Endometrial microvascular endothelial cells (primary cell): ENCODE results near the gene SUCNR1. TPM values are rescaled to one million over a fixed set of nuclear protein-coding genes. Genes with fewer than 3 reads are reported as not detected.
"Not testable (repeated sequence)": the region's sequence is repeated elsewhere in the genome, so short reads cannot be mapped to it uniquely, and the experiment has no call there.

Experiments
- in situ Hi-C: cut with HindIII; loops from 2 replicates; pipeline ENCODE4 v1.10.0; 2017; ENCODE audit warnings: low sequenced_read_pairs, low pct_unique_long_range_greater_than_20kb; ENCODE audit errors: inconsistent ontology term
- total RNA-seq: library from RNA; depleted of rRNA; stranded (reverse); fragments of >200 nt; gene quantifications from one replicate; pipeline ENCODE4 v1.2.3, GENCODE V29; 2015; ENCODE audit errors: inconsistent ontology term

Gene SUCNR1
- 0.09 TPM for total RNA-seq

DNA sequence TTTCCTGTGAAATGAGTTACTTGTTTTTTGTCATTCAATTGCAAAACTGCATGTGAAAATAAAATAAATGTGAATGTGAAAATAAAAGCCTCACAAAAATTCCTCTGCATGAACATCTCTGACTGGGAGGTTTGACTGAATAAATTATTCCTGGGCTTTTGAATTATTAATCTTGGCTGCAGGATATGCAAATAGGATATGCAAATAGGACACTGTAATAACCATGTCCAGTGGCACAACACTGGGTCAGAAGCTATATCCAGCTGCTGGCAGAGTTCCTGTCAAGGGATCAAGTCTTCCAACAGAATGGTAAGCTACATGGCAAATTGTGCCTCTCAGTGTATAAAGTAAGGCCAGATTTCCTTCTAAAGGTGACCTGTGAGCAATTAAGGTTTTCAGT lies at the start of gene SUCNR1:
Gene SUCNR1, plus strand, starts transcription at position 246 of the 400 bp plus-strand sequence. CDS start 6,250 bp downstream, outside the sequence.
- in situ Hi-C loops: no loop called here

DNA sequence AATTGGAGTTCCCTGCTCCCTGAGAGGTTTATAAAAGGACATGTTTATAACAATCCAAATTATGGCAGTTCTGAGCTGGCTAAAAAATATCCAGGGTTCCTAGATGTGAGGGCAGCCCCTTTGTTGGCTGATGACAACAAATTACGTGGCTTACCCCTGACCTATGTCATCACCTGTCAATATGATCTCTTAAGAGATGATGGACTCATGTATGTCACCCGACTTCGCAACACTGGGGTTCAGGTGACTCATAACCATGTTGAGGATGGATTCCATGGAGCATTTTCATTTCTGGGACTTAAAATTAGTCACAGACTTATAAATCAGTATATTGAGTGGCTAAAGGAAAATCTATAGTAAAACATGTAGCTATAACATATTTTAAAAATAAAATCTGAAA lies 45.6 kb upstream of the SUCNR1 start:
- in situ Hi-C loops: no loop called here

DNA sequence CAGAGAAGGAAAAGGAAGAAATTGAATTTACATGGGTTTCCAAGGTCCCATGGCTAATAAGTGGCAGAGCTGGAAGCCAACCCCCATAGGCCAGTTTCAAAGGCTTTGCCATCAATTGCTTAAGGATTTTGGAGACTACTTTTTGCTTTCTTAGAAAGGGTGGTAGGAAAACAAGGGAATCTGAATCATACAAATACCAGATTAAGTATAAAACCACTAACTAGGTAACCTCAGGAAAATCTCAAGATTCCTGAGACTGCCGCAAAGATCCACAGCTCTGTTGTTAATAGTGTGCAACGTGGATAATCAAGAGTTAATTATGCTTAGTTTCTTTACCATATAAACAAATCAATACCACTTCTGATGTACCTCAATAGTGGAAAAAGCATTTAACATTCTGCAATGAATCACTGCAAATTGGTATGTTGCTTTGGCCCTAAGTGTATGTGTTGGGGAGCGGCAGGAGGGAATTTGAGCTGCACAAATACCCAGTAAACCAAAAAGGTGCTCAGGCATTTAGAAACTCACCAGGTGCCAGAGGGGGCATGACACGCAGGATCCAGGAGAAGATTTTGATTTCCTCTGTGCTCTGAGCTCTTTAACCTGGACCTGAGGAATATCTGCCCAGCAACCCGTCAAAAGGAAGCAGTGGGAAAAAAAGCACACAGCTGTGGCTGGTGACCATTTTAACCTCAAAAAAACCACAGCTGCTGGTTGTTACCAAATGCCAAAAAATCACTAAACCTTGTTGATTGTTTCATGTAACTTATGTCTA lies 37.5 kb upstream of the SUCNR1 start:
- in situ Hi-C loops: no loop called here

DNA sequence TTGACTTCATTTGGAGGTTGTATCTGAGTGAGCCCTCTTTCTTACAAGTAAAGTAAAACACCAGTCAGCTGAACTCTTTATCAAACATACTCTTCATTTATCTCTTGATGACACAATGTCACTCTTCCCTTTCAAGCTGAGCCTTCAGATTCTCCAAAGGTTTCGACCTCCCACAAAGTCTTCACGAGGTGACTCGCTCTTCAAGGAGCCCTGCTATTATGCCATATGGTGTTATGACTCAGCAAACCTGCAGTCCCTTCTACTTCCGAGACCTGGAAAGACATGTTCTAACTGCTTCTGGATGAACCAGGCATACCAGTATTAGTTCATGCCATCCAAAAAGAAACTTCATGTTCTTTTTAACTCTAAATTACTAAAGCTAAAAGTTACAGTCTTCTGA lies 36.4 kb upstream of the SUCNR1 start:
- in situ Hi-C loops: no loop called here

- in situ Hi-C loops: no loop called here
These were observed 34.7 kb upstream of the SUCNR1 start for GRCh38 chr3:151838574-151839312.

- in situ Hi-C loops: no loop called here
These were observed 34.2 kb upstream of the SUCNR1 start for GRCh38 chr3:151839313-151839631.

DNA sequence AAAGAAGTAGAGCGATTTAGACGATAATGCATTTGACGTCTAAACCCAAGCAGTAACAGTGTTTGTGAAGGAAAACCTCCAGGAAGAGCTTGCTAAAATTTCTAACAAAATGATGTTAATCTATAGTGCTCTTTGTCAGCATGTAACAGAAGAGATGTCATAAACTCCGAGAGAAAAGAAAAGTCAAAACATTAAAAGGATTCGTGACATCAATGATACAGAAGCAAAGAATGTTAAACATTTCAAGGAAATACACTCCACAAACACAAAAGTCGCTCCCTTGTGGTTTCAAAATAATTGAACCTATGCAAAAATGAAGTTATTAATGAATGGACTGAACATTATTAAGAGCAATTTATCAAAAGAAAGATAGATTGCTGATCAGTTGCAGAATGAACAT lies 31.6 kb upstream of the SUCNR1 start:
- in situ Hi-C loops: no loop called here

DNA sequence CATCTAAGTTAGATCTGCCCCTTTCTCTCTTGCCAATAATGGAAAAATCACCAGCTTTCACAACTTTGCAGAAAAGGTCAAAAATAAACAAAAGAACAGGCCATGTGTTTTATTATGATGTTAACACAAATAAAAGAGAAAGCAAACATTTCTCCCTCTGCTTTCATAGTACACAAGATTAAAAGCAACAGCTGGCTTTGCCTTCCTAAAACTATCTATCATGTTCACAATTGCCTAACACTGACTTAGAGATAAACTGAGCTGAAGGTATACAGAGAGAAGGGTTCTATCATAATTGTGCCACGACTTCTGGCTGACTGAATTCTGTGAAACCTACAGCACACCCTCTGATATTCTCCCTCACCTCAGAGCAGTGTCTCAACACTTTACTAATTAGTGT lies 30.2 kb upstream of the SUCNR1 start:
- in situ Hi-C loops: no loop called here

DNA sequence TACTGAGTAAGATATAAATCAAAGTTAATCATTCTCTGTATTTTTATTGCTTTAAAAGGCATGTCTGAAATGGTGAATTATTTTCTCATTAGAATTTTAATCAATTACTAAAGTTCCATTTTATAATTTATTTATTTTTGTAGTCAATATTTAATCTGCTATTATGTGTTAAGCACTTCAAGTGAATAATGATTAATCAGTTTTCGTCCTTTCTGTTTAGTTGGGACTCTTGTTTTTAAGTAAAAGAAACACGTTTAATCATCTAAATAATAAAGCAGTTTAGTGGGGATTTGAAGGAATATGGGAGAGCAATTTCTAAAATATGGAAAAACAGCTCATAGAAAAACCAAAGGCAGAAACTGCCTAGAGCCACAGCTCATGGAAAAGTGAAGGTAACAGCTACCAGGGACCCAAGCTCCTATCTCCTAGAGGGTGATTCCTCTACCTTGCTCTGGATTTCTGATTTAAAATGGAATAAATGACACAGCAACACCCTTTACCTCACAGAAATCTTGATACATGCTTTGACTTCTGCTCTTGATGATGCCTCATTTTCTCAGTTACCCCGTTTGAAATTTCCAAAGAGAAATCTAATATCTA lies 28.0 kb upstream of the SUCNR1 start:
- in situ Hi-C loops: no loop called here

DNA sequence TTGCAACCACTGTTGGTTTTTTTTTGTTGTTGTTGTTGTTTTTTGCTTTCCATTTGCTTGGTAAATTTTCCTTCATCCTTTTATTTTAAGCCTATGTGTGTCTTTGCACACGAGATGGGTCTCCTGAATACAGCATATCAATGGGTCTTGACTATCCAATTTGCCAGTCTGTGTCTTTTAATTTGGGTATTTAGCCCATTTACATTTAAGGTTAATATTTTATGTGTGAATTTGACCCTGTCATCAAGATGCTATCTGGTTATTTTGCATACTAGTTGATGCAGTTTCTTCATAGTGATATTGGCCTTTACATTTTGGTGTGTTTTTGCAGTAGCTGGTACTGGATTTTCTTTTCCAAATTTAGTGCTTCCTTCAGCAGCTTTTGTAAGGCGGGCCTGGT lies 23.4 kb upstream of the SUCNR1 start:
- in situ Hi-C loops: not testable (repeated sequence)

DNA sequence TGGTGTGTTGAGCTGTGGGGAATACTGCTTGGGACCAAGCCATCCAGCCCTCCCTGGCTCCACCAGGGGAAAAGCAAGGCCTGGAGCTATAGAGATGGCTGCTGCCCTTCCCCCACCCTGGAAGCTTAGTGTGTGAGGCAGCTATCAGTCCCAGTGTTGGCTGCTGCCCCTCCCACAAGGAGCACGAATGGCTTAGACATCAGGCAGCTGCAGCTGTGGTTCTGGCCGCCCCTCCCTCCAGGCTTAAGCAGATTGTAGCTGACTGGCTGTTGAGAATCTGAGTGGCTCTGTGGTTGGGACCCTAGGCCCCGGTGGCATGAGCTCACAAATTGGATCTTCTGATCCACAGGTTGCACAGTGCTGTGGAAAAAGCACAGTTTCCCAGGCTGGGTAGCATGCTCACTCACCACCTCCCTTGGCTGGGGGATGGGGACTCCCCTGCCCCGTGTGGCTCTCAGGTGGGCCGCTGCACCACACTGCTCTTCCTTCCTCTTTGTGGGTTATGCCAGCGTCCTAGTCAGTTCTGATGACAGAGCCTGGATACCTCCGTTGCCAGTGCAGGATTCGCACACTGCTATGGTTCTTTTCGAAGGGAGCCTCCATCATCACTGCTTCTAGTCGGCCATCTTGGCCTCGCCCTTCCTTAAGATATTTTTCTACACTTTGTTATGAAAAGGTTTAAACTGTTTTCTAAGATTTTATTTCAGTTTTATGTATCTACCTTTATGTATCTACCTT lies 21.2 kb upstream of the SUCNR1 start:
- in situ Hi-C loops: no loop called here

DNA sequence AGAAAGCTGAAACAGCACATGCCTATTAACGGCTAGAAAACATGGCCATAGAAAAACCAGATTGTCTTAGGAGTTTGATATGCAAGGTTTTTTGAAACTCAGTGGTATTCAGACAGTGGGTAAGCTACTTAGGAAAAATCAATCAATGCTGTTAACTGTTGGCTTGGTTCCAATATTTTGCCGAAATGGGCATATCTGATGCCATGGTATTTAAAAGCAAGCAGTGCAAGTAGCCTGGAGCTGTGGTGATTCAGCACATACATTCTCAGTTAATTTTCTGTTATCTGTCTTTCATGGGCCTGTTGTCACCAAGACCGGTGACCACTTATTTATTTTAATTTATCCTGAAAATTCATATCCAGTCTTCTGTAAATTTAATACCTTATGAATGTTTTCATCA lies 17.3 kb upstream of the SUCNR1 start:
- in situ Hi-C loops: no loop called here

DNA sequence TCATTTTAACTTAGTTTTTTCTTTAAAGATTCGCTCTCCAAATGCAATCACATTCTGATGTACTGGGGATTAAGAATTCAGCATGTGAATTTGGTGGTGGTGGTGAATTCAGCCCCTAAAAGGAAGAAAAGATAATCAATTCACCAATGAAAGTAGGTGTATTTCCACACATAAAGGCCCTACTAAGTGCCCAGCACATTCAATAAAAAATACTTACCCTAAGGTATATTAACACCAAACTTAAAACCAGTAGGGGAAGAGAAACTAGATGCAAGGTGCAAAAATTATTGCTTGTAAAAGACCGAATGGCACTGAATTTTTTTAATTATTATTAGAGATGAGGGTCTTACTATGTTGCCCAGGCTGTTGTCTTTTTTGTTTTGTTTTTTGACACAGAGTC lies 16.8 kb upstream of the SUCNR1 start:
- in situ Hi-C loops: no loop called here

DNA sequence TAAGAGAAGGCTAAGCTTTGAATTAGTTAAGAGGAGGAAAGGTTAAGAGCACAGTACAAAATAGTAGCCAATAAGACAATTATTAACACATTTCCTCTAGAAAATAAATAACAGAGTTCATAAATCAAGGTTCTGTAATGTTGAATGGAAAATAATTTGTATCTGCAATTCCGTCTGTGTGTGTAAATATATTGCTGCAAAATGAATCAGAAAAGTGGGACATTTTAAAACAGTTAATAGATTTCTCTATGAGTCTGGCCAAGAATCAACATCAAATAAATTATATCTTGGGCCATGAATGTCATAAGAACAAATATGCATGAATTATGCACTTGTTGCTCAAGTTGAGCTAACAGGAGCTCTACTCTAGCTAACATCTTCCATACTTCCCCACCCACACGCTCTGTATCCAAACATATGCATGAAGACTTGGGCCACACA lies 14.2 kb upstream of the SUCNR1 start:
- in situ Hi-C loops: no loop called here

GRCh38 chr3:151859905-151860304 lies 13.5 kb upstream of the SUCNR1 start:
- in situ Hi-C loops: no loop called here

DNA sequence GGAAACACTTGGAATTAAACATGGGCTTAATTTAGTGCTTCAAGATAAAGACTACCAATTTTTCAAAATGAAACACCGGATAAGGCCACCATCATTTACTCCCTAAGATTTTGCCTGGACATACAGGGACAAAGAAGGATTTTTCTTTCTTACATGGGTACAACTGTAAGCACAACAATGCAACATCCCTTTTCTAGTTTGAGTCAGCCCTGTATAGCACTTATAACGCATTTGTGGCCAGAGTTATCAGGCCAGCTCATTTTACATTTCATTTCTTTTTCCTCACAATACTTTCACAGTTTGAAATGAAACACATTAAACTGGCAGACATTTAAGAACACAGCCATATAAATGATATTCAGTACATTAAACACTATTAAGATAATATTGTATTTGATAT lies 9.8 kb upstream of the SUCNR1 start:
- in situ Hi-C loops: no loop called here

- in situ Hi-C loops: no loop called here
These were observed 8.9 kb upstream of the SUCNR1 start for GRCh38 chr3:151864423-151865101.

GRCh38 chr3:151866711-151867410 lies 6.6 kb upstream of the SUCNR1 start:
- in situ Hi-C loops: no loop called here
